OCI-M1 (cell line): ENCODE results near the gene RXRA.
A peak's percentile ranks its signal among the peaks of the same experiment; 100 is the strongest.

ENCODE experiments used
- DNase-seq: peaks from one replicate; lab custom pipeline; 2025; lab: John Stamatoyannopoulos, UW

Gene RXRA

GRCh38 chr9:134416385-134417015, 90.2 kb downstream of the RXRA start:
- no peak for DNase-seq

- no peak for DNase-seq
Measured at GRCh38 chr9:134418354-134418753, 92.1 kb downstream of the RXRA start.

GRCh38 chr9:134419000-134419683, 92.9 kb downstream of the RXRA start:
- DNase-seq = no peak

- peak; percentile 8 for DNase-seq
Measured at GRCh38 chr9:134419684-134420076, 93.4 kb downstream of the RXRA start.

GRCh38 chr9:134420281-134420845, 94.1 kb downstream of the RXRA start:
- DNase-seq = no peak

- DNase-seq = no peak
Measured at GRCh38 chr9:134420974-134421432, 94.7 kb downstream of the RXRA start.

GRCh38 chr9:134421888-134422287, 95.6 kb downstream of the RXRA start:
- no peak for DNase-seq

GRCh38 chr9:134422301-134423090, 96.2 kb downstream of the RXRA start:
- no peak for DNase-seq

- no peak for DNase-seq
Measured at GRCh38 chr9:134423166-134423565, 96.9 kb downstream of the RXRA start.

- DNase-seq = no peak
Measured at GRCh38 chr9:134423749-134424148, 97.5 kb downstream of the RXRA start.

- DNase-seq = no peak
Measured at GRCh38 chr9:134424818-134425217, 98.6 kb downstream of the RXRA start.

GRCh38 chr9:134425401-134425800, 99.1 kb downstream of the RXRA start:
- no peak for DNase-seq

GRCh38 chr9:134425812-134426211, 99.6 kb downstream of the RXRA start:
- DNase-seq = no peak

- no peak for DNase-seq
Measured at GRCh38 chr9:134426436-134426835, 100.2 kb downstream of the RXRA start.

GRCh38 chr9:134427153-134427782, 101.0 kb downstream of the RXRA start:
- DNase-seq = no peak

GRCh38 chr9:134428559-134428958, 102.3 kb downstream of the RXRA start:
- no peak for DNase-seq

GRCh38 chr9:134429007-134429406, 102.8 kb downstream of the RXRA start:
- DNase-seq = no peak

- DNase-seq = no peak
Measured at GRCh38 chr9:134429481-134429880, 103.2 kb downstream of the RXRA start.

GRCh38 chr9:134431095-134431494, 104.8 kb downstream of the RXRA start:
- DNase-seq = no peak

GRCh38 chr9:134431626-134432025, 105.4 kb downstream of the RXRA start:
- no peak for DNase-seq

- no peak for DNase-seq
Measured at GRCh38 chr9:134432471-134432870, 106.2 kb downstream of the RXRA start.

GRCh38 chr9:134433101-134433500, 106.8 kb downstream of the RXRA start:
- no peak for DNase-seq
